GOT3 (cell line): ENCODE data around the gene SPATA16.
"Not testable (repeated sequence)": the region's sequence is repeated elsewhere in the genome, so short reads cannot be mapped to it uniquely, and the experiment has no call there.

ENCODE experiments used
- DNase-seq: peaks from one replicate; lab custom pipeline; 2025; ENCODE audit warnings: mixed read lengths; lab: John Stamatoyannopoulos, UW

Gene SPATA16

GRCh38 chr3:173003956-173004355 lies 137.1 kb downstream of the SPATA16 start:
- no peak for DNase-seq

GRCh38 chr3:173003471-173003870 lies 137.6 kb downstream of the SPATA16 start:
- DNase-seq = no peak

- no peak for DNase-seq
These were observed 139.4 kb downstream of the SPATA16 start for GRCh38 chr3:173001622-173002021.

GRCh38 chr3:173000553-173000952 lies 140.5 kb downstream of the SPATA16 start:
- no peak for DNase-seq

- DNase-seq = no peak
These were observed 147.6 kb downstream of the SPATA16 start for GRCh38 chr3:172993412-172993811.

GRCh38 chr3:172991424-172991996 lies 149.5 kb downstream of the SPATA16 start:
- no peak for DNase-seq

- DNase-seq = no peak
These were observed 151.7 kb downstream of the SPATA16 start for GRCh38 chr3:172989373-172989772.

- DNase-seq = no peak
These were observed 153.8 kb downstream of the SPATA16 start for GRCh38 chr3:172987273-172987672.

- no peak for DNase-seq
These were observed 156.1 kb downstream of the SPATA16 start for GRCh38 chr3:172984914-172985313.

GRCh38 chr3:172982736-172983364 lies 158.2 kb downstream of the SPATA16 start:
- no peak for DNase-seq

GRCh38 chr3:172981407-172981983 lies 159.5 kb downstream of the SPATA16 start:
- DNase-seq = no peak

- no peak for DNase-seq
These were observed 160.2 kb downstream of the SPATA16 start for GRCh38 chr3:172980849-172981248.

GRCh38 chr3:172977696-172978095 lies 163.3 kb downstream of the SPATA16 start:
- DNase-seq = no peak

- DNase-seq = no peak
These were observed 166.1 kb downstream of the SPATA16 start for GRCh38 chr3:172974969-172975368.

- DNase-seq = no peak
These were observed 167.2 kb downstream of the SPATA16 start for GRCh38 chr3:172973799-172974198.

GRCh38 chr3:172972717-172973116 lies 168.3 kb downstream of the SPATA16 start:
- DNase-seq = no peak

- DNase-seq = no peak
These were observed 169.0 kb downstream of the SPATA16 start for GRCh38 chr3:172972067-172972466.

- no peak for DNase-seq
These were observed 172.4 kb downstream of the SPATA16 start for GRCh38 chr3:172968646-172969045.

- DNase-seq = no peak
These were observed 175.8 kb downstream of the SPATA16 start for GRCh38 chr3:172965256-172965655.

- DNase-seq = not testable (repeated sequence)
These were observed 180.3 kb downstream of the SPATA16 start for GRCh38 chr3:172960626-172961182.

GRCh38 chr3:172958565-172958964 lies 182.5 kb downstream of the SPATA16 start:
- no peak for DNase-seq

GRCh38 chr3:172953571-172953970 lies 187.5 kb downstream of the SPATA16 start:
- no peak for DNase-seq

GRCh38 chr3:172951511-172951910 lies 189.5 kb downstream of the SPATA16 start:
- no peak for DNase-seq
